Femur (tissue), 1 donor: Measurements from ENCODE around the gene DPH2.

Source experiments
- DNase-seq: peaks from one replicate; pipeline ENCODE4 v3.0.0-alpha.2; 2017

Gene DPH2

GRCh38 chr1:44008259-44008658 lies 38.4 kb downstream of the DPH2 start:
- DNase-seq, result no peak

DNA sequence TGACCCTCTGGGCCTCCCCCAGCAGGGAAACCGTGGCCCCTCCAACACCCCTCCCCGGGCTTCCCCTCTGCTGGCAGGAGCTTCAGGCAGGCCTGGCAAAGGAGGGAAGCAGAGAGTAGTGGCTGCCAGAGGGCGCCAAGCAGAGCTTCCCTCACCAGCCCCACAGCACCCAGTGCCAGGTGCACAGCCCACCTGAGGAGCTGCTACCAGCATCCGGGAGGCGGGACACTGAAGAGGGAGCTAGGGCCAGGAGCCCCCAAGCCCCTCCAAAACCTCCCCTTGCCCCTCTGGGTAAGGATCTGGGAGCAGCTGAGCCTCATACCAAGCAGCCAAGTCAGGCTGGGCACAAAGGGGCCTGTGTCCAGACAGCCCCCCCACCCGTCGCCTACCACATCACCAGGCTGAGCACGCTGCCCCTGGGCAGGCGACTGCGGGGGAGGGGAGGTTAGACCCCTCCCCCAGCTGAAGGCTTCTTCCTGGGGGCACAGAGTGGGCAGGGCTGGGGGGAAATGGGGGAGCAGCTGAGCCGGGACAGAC lies 41.2 kb downstream of the DPH2 start:
- DNase-seq, result no peak

GRCh38 chr1:44012404-44012803 lies 42.6 kb downstream of the DPH2 start:
- DNase-seq, result no peak

DNA sequence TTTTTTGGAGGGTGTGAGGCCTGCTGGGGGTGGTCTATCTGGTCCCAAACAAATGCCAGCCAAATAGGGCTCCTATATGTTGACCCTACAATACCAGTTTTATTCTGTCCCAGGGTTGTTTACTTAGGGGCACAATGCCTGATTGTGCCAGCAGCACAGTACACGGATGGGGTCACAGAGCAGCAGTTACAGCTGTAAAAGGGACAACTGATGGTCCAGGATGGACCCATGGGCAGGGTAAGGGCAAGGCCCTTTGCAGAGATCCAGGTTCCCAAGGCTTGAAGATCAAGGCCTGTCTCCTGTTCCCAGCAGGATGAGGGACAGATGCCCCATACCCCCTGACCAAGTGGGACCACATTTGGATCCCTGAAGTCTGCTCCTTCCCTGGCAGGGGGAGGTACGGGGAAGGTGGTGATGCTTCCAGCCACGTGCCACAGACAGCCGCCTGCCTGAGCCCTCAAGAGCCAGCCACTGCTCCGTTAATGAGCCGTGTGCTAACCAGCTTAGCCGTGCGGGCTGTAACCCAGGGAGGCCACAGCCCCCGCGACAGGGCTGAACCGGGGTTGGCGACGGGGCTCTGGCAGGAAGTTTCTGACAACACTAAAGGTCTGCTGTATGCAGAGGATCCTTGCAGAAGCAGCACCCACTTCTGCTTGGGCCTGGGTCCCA lies 43.3 kb downstream of the DPH2 start:
- no peak for DNase-seq

DNA sequence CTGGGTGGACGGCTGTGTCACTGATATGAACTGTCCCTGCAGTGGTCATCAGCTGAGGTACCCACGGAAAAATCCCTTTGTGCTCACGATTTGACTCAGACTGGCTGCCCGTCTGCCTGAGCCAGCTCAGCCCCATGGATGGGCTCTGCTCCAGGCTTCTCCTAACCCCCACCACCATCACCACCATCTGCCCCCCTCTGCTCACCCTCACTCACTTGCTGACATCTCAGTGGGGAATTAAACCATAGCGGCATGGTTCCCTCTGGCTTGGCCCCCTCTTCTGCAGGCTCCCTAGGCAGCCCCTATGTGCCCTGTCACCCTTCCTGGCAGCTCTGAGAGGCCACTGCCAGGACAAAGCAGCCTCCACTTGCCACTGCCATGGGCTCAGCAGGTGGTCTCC lies 44.1 kb downstream of the DPH2 start:
- no peak for DNase-seq

GRCh38 chr1:44014365-44015104 lies 44.7 kb downstream of the DPH2 start:
- DNase-seq, result no peak

- DNase-seq, result no peak
These were observed 45.4 kb downstream of the DPH2 start for GRCh38 chr1:44015206-44015605.

- DNase-seq, result no peak
These were observed 46.5 kb downstream of the DPH2 start for GRCh38 chr1:44016041-44016889.

DNA sequence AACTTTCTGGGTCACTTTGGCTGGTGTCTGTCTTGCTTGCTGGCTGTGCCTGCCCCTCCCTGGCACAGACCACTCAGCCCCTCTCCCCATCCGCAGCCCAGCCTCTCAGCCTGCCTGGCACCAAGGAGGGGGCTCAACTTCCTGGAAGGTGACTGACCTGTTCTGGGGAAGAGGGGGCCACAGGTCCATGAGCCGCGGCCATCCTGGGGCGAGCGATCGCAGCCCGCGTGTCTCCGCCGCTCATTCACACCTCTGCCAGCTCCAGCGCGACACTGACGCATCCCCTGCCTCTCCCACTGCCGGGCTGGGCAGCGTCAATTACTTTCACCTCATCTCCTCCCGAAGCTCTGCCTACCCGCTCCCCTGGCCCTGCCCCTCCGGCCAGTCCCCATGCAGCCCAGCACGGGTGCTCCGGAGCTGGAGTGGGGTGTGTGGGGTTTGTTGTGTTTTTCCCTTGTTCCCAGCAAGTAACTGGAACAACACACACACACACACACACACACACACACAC lies 47.1 kb downstream of the DPH2 start:
- no peak for DNase-seq

DNA sequence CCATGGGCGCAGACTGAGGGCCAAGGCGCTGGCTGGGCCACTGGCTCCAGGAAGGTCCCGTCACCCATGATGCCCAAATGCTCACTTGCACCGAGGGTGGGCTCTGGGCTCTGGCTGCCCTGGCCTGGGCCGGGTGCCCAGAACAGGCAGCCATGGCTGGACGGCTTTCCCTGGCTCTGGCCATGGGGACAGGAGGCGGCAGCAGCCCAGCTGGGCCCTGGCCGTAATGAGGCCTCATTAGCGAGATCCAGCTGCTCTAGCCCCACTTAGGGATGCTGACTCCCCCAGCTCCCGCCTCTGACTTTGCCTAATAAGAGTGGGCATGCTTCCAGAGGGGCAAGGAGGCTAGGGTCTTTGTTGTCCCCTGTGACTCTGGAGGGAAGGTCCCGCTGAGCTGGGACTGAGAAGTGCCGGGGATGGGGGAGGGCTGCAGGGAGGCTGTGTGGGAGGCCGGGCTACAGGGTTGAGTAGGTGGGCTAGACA lies 49.7 kb downstream of the DPH2 start:
- no peak for DNase-seq

- DNase-seq, result no peak
These were observed 50.7 kb downstream of the DPH2 start for GRCh38 chr1:44020464-44020863.

- no peak for DNase-seq
These were observed 51.3 kb downstream of the DPH2 start for GRCh38 chr1:44021156-44021555.

- no peak for DNase-seq
These were observed 51.9 kb downstream of the DPH2 start for GRCh38 chr1:44021581-44022321.
